Stomach (tissue), 4 donors: Measurements from ENCODE around the gene NEMP1.
A peak's percentile ranks its signal among the peaks of the same experiment; 100 is the strongest.

ENCODE experiments used
- CTCF ChIP-seq, 7 experiments: fragments of 450-650 bp in 4 of 7; fragments of 200-600 bp in 3 of 7; sonication (generic) in 3 of 7; IDR thresholded peaks; one replicate each; pipeline ENCODE4 v1.5.1; 2016 to 2019; ENCODE audit warnings: antibody characterized with exemption in 7 of 7, control low read depth in 2 of 7, mild to moderate bottlenecking in 1 of 7
- EP300 ChIP-seq: sonication (generic); formaldehyde crosslinking; IDR thresholded peaks from one replicate; pipeline ENCODE4 v1.6.1; 2017; ENCODE audit warnings: antibody characterized with exemption
- POLR2A ChIP-seq, 4 donors: fragments of 450-650 bp; IDR thresholded peaks; one replicate each; pipeline ENCODE4 v1.6.1; 2016; ENCODE audit warnings: antibody characterized with exemption in 4 of 4, control low read depth in 2 of 4, mild to moderate bottlenecking in 1 of 4, moderate library complexity in 1 of 4
- POLR2AphosphoS5 ChIP-seq, 3 donors: sonication (generic); formaldehyde crosslinking; IDR thresholded peaks; one replicate each; pipeline ENCODE4 v1.6.1; 2016; ENCODE audit warnings: antibody characterized with exemption in 3 of 3

GRCh38 chr12:57096099-57096572 lies 17.5 kb upstream of the NEMP1 start:
- TF ChIP-seq EP300, result no peak
- no peak for TF ChIP-seq CTCF (IDR thresholded peaks at IDR 0.05)
- peak in 1 of 3 donors; percentile 20 for TF ChIP-seq POLR2AphosphoS5 (IDR thresholded peaks at IDR 0.05)
- TF ChIP-seq POLR2A (IDR thresholded peaks at IDR 0.05), result no peak
